Neural progenitor cell (in vitro differentiated cells): ENCODE results near the gene KLK10.

Source experiments
- CTCF ChIP-seq: fragments of 200-600 bp; sonication (generic); IDR thresholded peaks from 2 replicates; pipeline ENCODE4 v1.5.1; 2017; ENCODE audit warnings: antibody characterized with exemption, mild to moderate bottlenecking
- EZH2 ChIP-seq: fragments of 200-600 bp; sonication (generic); IDR thresholded peaks from 2 replicates; pipeline ENCODE4 v1.6.1; 2017; ENCODE audit warnings: antibody characterized with exemption, mild to moderate bottlenecking, moderate library complexity
- EZH2phosphoT487 ChIP-seq: fragments of 200-600 bp; sonication (generic); IDR thresholded peaks from 2 replicates; pipeline ENCODE4 v1.6.1; 2017; ENCODE audit warnings: antibody characterized with exemption

GRCh38 chr19:51025401-51025800, 5.9 kb upstream of the KLK10 start:
- TF ChIP-seq CTCF (no peak), EZH2 (no peak), EZH2phosphoT487 (no peak)
